CD4-positive, alpha-beta memory T cell (primary cell): Measurements from ENCODE around the gene ZNF770. TPM values are rescaled to one million over a fixed set of nuclear protein-coding genes. Genes with fewer than 3 reads are reported as not detected.

Source experiments
- CTCF ChIA-PET: fragments of 350-600 bp; sonication (Branson Sonifier 250); formaldehyde crosslinking; loops from one replicate; lab custom pipeline; 2021; ENCODE audit warnings: inconsistent platforms; ENCODE audit not compliant: partially characterized antibody; lab: Charles Lee
- POLR2A ChIA-PET: fragments of 350-600 bp; sonication (Branson Sonifier 250); formaldehyde crosslinking; loops from one replicate; lab custom pipeline; 2021; ENCODE audit not compliant: partially characterized antibody; lab: Charles Lee
- DNase-seq, 5 donors: peaks; one replicate each; pipeline versions ENCODE4 v3.0.0 to v3.0.0-alpha.2; 2020 to 2022; ENCODE audit warnings: mixed read lengths in 1 of 5
- H3K27ac ChIP-seq: one replicate; pipeline ENCODE4 v1.7.0; 2013; ENCODE audit warnings: low read depth, low read length
- H3K27me3 ChIP-seq: 2 replicates; pipeline ENCODE4 v1.7.0; 2013; ENCODE audit warnings: mild to moderate bottlenecking, low read length, moderate library complexity; ENCODE audit not compliant: insufficient read depth
- H3K36me3 ChIP-seq: 2 replicates; pipeline ENCODE4 v1.7.0; 2013; ENCODE audit warnings: mild to moderate bottlenecking, low read length, moderate library complexity; ENCODE audit not compliant: insufficient read depth
- H3K4me1 ChIP-seq: 2 replicates; pipeline ENCODE4 v1.7.0; 2013; ENCODE audit warnings: mild to moderate bottlenecking, low read length, moderate library complexity; ENCODE audit not compliant: insufficient read depth
- H3K4me3 ChIP-seq, 2 donors: one replicate each; pipeline ENCODE4 v1.7.0; 2013; ENCODE audit warnings: low read length in 2 of 2, mild to moderate bottlenecking in 1 of 2
- H3K9me3 ChIP-seq, 2 donors: one replicate each; pipeline ENCODE4 v1.7.0; 2013; ENCODE audit warnings: low read length in 2 of 2, control low read depth in 1 of 2; ENCODE audit not compliant: control insufficient read depth in 1 of 2
- H3K27ac Mint-ChIP-seq, 7 donors: one replicate each; pipeline ENCODE4 v1.8.0; 2020 to 2021; ENCODE audit warnings: mixed read lengths in 7 of 7, mild to moderate bottlenecking in 6 of 7, inconsistent platforms in 3 of 7, moderate library complexity in 3 of 7
- H3K27me3 Mint-ChIP-seq, 2 donors: one replicate each; pipeline ENCODE4 v1.8.0; 2020 to 2021; ENCODE audit warnings: mixed read lengths in 2 of 2
- H3K36me3 Mint-ChIP-seq, 2 donors: one replicate each; pipeline ENCODE4 v1.8.0; 2020 to 2021; ENCODE audit warnings: mixed read lengths in 2 of 2, inconsistent platforms in 1 of 2, mild to moderate bottlenecking in 1 of 2
- H3K4me1 Mint-ChIP-seq, 4 donors: one replicate each; pipeline ENCODE4 v1.8.0; 2020 to 2021; ENCODE audit warnings: mixed read lengths in 4 of 4, mild to moderate bottlenecking in 1 of 4
- H3K4me3 Mint-ChIP-seq, 8 donors: one replicate each; pipeline ENCODE4 v1.8.0; 2020 to 2021; ENCODE audit warnings: mixed read lengths in 8 of 8, mild to moderate bottlenecking in 7 of 8, moderate library complexity in 6 of 8, inconsistent platforms in 3 of 8
- H3K9me3 Mint-ChIP-seq, 8 donors: one replicate each; pipeline ENCODE4 v1.8.0; 2020 to 2021; ENCODE audit warnings: mixed read lengths in 8 of 8, mild to moderate bottlenecking in 5 of 8, inconsistent platforms in 3 of 8, moderate library complexity in 1 of 8
- intact Hi-C: fragments of 100-400 bp; cut with micrococcal nuclease; formaldehyde crosslinking; loops from one replicate; pipeline ENCODE4 v1.15.1; 2023
- polyA plus RNA-seq, 2 donors: library from polyadenylated mRNA; unstranded; fragments of 300-500 nt; fragmentation: Illumina TruSeq; gene quantifications; one replicate each; pipeline ENCODE4 v1.2.3, GENCODE V29; 2021
- total RNA-seq, 2 experiments: library from RNA; stranded (reverse); gene quantifications; one replicate each; pipeline ENCODE4 v1.2.3, GENCODE V29; 2021

Gene ZNF770
- total and polyA plus RNA-seq, 4 experiments from 2014 or later: 55.8 to 101 (median 66.5) TPM

DNA sequence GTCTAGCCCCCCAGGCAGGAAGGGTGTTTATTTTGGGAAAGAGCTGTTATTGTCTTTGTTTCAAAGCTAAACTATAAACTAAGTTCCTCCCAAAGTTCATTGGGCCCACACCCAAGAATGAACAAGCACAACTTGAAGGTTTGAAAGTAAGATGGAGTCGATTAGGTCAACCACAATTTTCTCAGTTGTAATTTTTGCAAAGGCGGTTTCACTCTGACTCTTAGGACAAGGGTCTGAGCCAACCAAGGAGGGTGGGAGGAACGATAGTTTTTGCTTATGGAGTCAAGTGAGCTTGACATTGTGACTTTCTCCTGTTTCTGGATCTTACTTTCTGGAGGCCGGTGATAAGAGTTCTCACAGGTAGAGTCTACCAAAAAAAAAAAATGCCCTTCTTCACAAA lies 5.8 kb upstream of the ZNF770 start:
- CTCF ChIA-PET: no interaction called here
- intact Hi-C loops: no loop called here

DNA sequence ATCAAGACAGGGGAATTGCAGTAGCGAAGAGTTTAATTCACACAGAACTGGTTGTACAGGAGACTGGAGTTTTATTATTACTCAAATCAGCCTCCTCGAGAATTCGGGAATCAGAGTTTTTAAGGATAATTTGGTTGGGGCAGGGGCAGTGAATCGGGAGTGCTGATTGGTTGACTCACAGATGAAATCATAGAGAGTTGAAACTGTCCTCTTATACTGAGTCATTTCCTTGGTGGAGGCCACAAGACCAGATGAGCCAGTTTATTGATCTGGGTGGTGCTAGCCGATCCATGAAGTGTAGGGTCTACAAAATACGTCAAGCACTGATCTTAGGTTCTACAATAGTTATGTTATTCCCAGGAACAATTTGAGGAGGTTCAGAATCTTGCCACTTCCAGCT lies 5.3 kb upstream of the ZNF770 start:
- intact Hi-C loops: no loop called here
- Mint-ChIP-seq H3K4me1 (peaks cover 9 to 29% (median 17%) of the 10 kb centered on the region in 4 donors), H3K4me3 (no peak overlapping the region), H3K36me3 (peaks cover 0 to 3% of the 10 kb centered on the region in 2 donors), H3K9me3 (no peaks in the 10 kb centered on the region), H3K27ac (no peak overlapping the region), H3K27me3 (peaks cover 5% of the 10 kb centered on the region in 2 donors)
- ChIA-PET POLR2A (no interaction called here), CTCF (no interaction called here)
- DNase-seq: no peak
- Histone ChIP-seq H3K27ac (no peak overlapping the region), H3K4me3 (no peak overlapping the region), H3K9me3 (no peaks in the 10 kb centered on the region), H3K27me3 (no peaks in the 10 kb centered on the region), H3K4me1 (peaks cover 8% of the 10 kb centered on the region), H3K36me3 (no peaks in the 10 kb centered on the region)

More for the DNA sequence above, 5.8 kb upstream of the ZNF770 start:
- H3K27me3 ChIP-seq: no peaks in the 10 kb centered on the region
- Mint-ChIP-seq H3K4me3 (no peak overlapping the region), H3K36me3 (no peaks in the 10 kb centered on the region), H3K27me3 (peaks cover 4 to 5% of the 10 kb centered on the region in 2 donors), H3K27ac (no peak overlapping the region), H3K9me3 (no peaks in the 10 kb centered on the region), H3K4me1 (peaks cover 9 to 24% (median 16%) of the 10 kb centered on the region in 4 donors)
- H3K27ac ChIP-seq: no peak overlapping the region
- H3K36me3 ChIP-seq: no peaks in the 10 kb centered on the region
- no peak overlapping the region for H3K4me3 ChIP-seq
- POLR2A ChIA-PET: no interaction called here
- no peak for DNase-seq
- H3K4me1 ChIP-seq: peaks cover 7% of the 10 kb centered on the region
- no peaks in the 10 kb centered on the region for H3K9me3 ChIP-seq

DNA sequence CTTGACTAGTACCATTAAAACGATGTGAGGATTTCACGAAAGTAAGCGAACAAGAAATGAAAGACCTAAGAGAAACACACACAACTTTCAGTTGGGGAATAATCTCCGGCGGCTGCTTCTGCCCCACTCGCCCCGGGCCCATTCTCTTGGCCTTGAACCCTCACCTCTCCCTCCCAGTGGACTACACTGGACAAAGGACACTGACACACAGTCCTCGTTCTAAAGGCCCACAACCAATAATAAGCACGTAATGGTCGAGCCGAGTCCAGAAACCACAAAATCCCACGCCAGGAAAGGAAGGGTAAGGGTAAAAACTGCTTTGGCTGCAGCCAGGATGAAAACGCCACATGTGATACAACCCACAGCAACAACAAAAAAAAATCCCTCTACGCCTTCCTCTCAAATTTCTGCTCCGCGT lies 469 bp downstream of the ZNF770 start:
- intact Hi-C loops: loop anchor here (1.0 to 10.0 kb wide), 6 partner anchors 18 to 949 kb away; partner anchors contain the start of genes AQR, AVEN, EMC7 and LPCAT4
- Histone ChIP-seq H3K4me1 (peaks cover 47% of the 10 kb centered on the region), H3K9me3 (no peaks in the 10 kb centered on the region), H3K4me3 (peak overlapping the region; percentile 97 to 100), H3K27me3 (no peaks in the 10 kb centered on the region), H3K36me3 (peaks cover 4% of the 10 kb centered on the region), H3K27ac (peak overlapping the region; percentile 96)
- Mint-ChIP-seq H3K4me1 (peaks cover 29 to 54% (median 36%) of the 10 kb centered on the region in 4 donors), H3K4me3 (peak overlapping the region; percentile 94 to 100 (median 98)), H3K9me3 (no peaks in the 10 kb centered on the region), H3K27ac (peak overlapping the region; percentile 98 to 100 (median 99)), H3K27me3 (peaks cover 0 to 3% of the 10 kb centered on the region in 2 donors), H3K36me3 (peaks cover 5 to 38% of the 10 kb centered on the region in 2 donors)
- CTCF ChIA-PET: interaction anchor here (0.7 to 8.0 kb wide), 3 partner anchors 10 to 18 kb away, joined by 3 to 76 read pairs (median 8); partner anchors contain the start of gene AQR
- DNase-seq: no peak
- POLR2A ChIA-PET: interaction anchor here (0.8 to 6.9 kb wide), 18 partner anchors 9 to 949 kb away, joined by 3 to 210 read pairs (median 6); partner anchors contain the start of genes AQR, AVEN, DPH6 and EMC4

DNA sequence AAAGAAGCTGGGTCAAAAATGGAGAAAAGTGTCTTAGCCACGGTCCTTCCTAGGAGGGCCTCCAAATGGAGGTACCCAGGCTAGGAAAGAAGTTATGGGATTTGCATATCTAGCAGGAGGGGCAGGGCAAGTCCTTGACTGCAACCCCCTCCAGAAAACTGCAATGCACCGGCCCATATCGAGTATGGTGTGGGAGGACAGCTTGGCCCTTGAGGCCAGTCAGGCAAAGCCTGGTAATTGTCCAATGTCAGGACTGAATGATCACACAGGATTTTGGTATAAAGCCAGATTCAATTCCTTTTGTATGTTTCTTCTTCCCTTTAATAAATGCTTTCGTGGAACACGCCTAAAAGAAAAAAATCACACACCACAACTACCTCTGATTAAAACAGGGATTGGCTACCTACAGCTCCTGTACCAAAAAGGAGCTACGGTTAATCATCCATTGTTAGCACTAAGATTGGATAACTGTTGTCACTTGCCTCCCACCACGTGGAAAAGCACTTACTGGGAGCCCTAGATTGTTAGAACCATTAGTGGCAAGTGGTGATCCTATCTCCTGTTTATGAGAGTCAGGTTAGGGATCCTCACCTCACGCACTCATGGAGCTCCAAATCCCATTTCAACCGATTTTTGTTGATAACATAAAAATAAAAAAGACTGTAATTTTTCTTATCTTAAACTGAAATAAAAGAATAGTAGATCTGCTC lies 1.2 kb downstream of the ZNF770 start:
- H3K4me1 ChIP-seq: peaks cover 47% of the 10 kb centered on the region
- peaks cover 12 to 44% of the 10 kb centered on the region in 2 donors for H3K36me3 Mint-ChIP-seq
- H3K27me3 Mint-ChIP-seq: peaks cover 0 to 3% of the 10 kb centered on the region in 2 donors
- H3K27ac ChIP-seq: peak overlapping the region; percentile 96
- no peaks in the 10 kb centered on the region for H3K9me3 ChIP-seq
- CTCF ChIA-PET: interaction anchor here (2.0 to 8.0 kb wide), 2 partner anchors 12 to 17 kb away, joined by 8 to 76 read pairs; partner anchors contain the start of gene AQR
- H3K4me1 Mint-ChIP-seq: peaks cover 28 to 54% (median 36%) of the 10 kb centered on the region in 4 donors
- intact Hi-C loops: loop anchor here (10.0 kb wide), 2 partner anchors 622 to 652 kb away; partner anchors contain the start of genes LPCAT4 and SLC12A6
- no peaks in the 10 kb centered on the region for H3K27me3 ChIP-seq
- H3K4me3 Mint-ChIP-seq: peak overlapping the region; percentile 94 to 100 (median 98)
- H3K4me3 ChIP-seq: peak overlapping the region; percentile 97 to 100
- H3K9me3 Mint-ChIP-seq: no peaks in the 10 kb centered on the region
- H3K36me3 ChIP-seq: peaks cover 11% of the 10 kb centered on the region
- peak overlapping the region; percentile 98 to 100 (median 99) for H3K27ac Mint-ChIP-seq
- POLR2A ChIA-PET: interaction anchor here (1.3 to 6.9 kb wide), 6 partner anchors 13 to 885 kb away, joined by 6 to 210 read pairs (median 9); partner anchors contain the start of genes AQR, DPH6, EMC4 and EMC7
- no peak for DNase-seq

DNA sequence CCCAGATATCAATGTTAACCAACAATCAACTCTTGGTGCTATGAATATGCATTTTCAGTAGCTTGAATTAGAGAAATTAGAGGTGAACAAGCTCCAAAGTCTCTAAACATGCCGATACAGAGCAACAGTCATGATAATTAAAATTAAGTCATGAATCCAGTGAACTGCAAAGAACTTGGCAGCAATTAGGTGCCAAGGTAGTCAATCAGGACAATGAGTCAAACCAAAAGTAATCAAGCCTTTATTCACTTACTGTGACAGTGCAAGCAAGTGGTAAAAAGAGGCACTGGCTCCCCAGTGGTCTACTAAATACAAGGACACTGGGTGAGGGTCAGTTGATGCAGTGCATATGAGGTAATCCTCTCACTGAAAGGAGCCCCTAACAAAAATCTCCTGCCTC lies 1.8 kb downstream of the ZNF770 start:
- Mint-ChIP-seq H3K4me1 (peaks cover 26 to 54% (median 38%) of the 10 kb centered on the region in 4 donors), H3K27me3 (peaks cover 0 to 3% of the 10 kb centered on the region in 2 donors), H3K36me3 (peaks cover 16 to 50% of the 10 kb centered on the region in 2 donors), H3K9me3 (no peaks in the 10 kb centered on the region), H3K4me3 (peak overlapping the region; percentile 94 to 100 (median 98)), H3K27ac (peak overlapping the region; percentile 25 to 100 (median 72))
- POLR2A ChIA-PET: interaction anchor here (3.3 to 6.9 kb wide), 2 partner anchors 12 to 17 kb away, joined by 30 to 210 read pairs; partner anchors contain the start of gene AQR
- H3K27ac ChIP-seq: peak overlapping the region; percentile 96
- peaks cover 47% of the 10 kb centered on the region for H3K4me1 ChIP-seq
- peaks cover 17% of the 10 kb centered on the region for H3K36me3 ChIP-seq
- DNase-seq: no peak
- no peaks in the 10 kb centered on the region for H3K9me3 ChIP-seq
- H3K27me3 ChIP-seq: no peaks in the 10 kb centered on the region
- peak overlapping the region; percentile 97 to 100 for H3K4me3 ChIP-seq
- intact Hi-C loops: loop anchor here (10.0 kb wide), 2 partner anchors 622 to 652 kb away; partner anchors contain the start of genes LPCAT4 and SLC12A6
- CTCF ChIA-PET: interaction anchor here (2.0 to 8.0 kb wide), 2 partner anchors 11 to 17 kb away, joined by 8 to 76 read pairs; partner anchors contain the start of gene AQR

DNA sequence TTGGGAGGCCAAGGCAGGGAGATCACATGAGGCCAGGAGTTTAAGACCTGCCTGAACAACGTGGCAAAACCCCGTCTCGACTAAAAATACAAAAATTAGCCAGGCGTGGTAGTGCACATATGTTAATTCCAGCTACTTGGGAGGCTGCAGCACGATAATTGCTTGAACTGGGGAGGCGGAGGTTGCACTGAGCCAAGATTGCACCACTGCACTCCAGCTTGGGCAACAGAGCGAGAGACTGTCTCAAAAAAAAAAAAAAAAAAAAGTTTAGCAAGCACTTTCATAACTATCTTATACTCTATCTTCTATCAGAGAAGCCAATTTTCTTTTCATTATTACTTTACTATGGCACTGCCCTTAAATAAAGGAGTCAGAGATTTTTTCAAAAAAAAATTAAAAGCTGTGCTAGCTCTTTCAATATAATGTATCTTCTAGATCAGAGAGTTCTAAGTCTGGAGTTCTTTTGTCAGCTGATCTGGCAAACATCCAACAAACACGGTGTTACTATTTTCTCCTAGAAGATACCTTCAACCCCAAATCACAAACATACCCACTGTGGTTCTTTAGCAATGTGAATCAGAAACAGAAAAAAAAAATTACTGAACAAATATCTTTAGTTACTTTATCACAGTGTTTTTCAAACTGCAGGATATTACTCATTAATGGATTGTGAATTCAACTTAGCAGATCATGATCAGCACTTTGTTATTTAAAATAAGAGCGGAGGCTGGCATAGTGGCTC lies 3.0 kb downstream of the ZNF770 start:
- peaks cover 0 to 3% of the 10 kb centered on the region in 2 donors for H3K27me3 Mint-ChIP-seq
- no peaks in the 10 kb centered on the region for H3K9me3 Mint-ChIP-seq
- CTCF ChIA-PET: interaction anchor here (0.8 to 8.0 kb wide), 2 partner anchors 10 to 15 kb away, joined by 3 to 76 read pairs; partner anchors contain the start of gene AQR
- Histone ChIP-seq H3K27me3 (no peaks in the 10 kb centered on the region), H3K9me3 (no peaks in the 10 kb centered on the region), H3K27ac (no peak overlapping the region), H3K4me1 (peaks cover 47% of the 10 kb centered on the region), H3K4me3 (no peak overlapping the region), H3K36me3 (peaks cover 22% of the 10 kb centered on the region)
- peaks cover 25 to 54% (median 39%) of the 10 kb centered on the region in 4 donors for H3K4me1 Mint-ChIP-seq
- H3K27ac Mint-ChIP-seq: peak overlapping the region; percentile 43 to 100 (median 74)
- peak in 1 of 5 donors; percentile 17 for DNase-seq
- peaks cover 16 to 56% of the 10 kb centered on the region in 2 donors for H3K36me3 Mint-ChIP-seq
- POLR2A ChIA-PET: interaction anchor here (6.9 kb wide), 1 partner anchor 15 kb away, joined by 210 read pairs; the partner anchor contains the start of gene AQR
- intact Hi-C loops: loop anchor here (10.0 kb wide), 2 partner anchors 620 to 650 kb away; partner anchors contain the start of genes LPCAT4 and SLC12A6
- H3K4me3 Mint-ChIP-seq: peak overlapping the region; percentile 42 to 79 (median 63)
